Fibroblast of mammary gland (primary cell): ENCODE results near the gene EML1.

Experiments
- DNase-seq: peaks from one replicate; pipeline ENCODE4 v3.0.0-alpha.2; 2010; ENCODE audit warnings: low read depth
- H3K4me3 ChIP-seq: 2 replicates; pipeline ENCODE4 v1.5.1; 2011; ENCODE audit warnings: low read depth, mild to moderate bottlenecking, low read length, moderate library complexity; ENCODE audit not compliant: control insufficient read depth
- TF ChIP-seq, protein P1 (sequence below): conservative IDR thresholded peaks from 2 replicates; pipeline ENCODE4 v1.5.1; 2011; ENCODE audit warnings: low read depth, low read length, inconsistent platforms; ENCODE audit not compliant: control insufficient read depth, insufficient read depth

Gene EML1

DNA sequence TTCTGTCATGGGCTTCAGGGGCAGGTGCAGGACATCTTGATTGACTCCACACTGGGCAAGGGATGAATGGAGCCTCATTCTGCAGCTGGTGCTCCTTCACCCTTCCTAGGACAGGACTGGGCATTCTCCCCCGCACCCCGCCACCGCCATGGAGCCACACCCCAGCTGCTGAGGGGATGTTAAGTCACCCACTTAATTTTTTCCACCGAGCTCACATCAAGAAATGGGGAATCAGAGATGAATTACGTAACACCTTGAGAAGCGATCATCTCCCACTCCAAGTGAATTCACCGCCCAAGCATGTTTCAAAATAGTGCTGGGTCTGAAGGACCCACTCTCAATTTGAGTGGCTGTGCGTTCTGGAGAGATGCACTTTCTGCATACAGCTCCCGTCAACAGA is 94.2 kb downstream of the EML1 start:
- H3K4me3 ChIP-seq: no peak overlapping the region
- TF ChIP-seq, protein P1, sequence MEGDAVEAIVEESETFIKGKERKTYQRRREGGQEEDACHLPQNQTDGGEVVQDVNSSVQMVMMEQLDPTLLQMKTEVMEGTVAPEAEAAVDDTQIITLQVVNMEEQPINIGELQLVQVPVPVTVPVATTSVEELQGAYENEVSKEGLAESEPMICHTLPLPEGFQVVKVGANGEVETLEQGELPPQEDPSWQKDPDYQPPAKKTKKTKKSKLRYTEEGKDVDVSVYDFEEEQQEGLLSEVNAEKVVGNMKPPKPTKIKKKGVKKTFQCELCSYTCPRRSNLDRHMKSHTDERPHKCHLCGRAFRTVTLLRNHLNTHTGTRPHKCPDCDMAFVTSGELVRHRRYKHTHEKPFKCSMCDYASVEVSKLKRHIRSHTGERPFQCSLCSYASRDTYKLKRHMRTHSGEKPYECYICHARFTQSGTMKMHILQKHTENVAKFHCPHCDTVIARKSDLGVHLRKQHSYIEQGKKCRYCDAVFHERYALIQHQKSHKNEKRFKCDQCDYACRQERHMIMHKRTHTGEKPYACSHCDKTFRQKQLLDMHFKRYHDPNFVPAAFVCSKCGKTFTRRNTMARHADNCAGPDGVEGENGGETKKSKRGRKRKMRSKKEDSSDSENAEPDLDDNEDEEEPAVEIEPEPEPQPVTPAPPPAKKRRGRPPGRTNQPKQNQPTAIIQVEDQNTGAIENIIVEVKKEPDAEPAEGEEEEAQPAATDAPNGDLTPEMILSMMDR: no peak
- no peak for DNase-seq

DNA sequence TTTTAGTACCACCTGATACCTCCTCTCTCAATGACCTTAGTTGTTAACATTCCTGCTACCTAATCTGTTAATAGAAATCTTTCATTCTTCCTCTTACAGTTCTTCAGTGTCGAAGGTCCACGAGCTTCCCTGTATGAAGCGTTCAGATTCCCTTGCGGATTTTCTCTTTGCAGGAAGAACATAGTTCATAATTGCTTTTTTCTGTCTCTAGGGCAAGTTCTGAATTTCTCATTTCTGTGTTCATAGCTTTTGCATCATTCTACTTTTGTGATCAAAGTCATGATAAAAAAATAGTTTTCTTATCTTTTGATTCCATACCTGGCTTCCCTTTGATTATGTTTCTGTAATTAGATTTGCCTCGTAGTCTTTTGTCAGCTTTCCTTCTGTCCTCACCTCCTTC is 94.9 kb downstream of the EML1 start:
- H3K4me3 ChIP-seq: no peak overlapping the region
- no peak for DNase-seq
- TF ChIP-seq, protein P1: no peak

DNA sequence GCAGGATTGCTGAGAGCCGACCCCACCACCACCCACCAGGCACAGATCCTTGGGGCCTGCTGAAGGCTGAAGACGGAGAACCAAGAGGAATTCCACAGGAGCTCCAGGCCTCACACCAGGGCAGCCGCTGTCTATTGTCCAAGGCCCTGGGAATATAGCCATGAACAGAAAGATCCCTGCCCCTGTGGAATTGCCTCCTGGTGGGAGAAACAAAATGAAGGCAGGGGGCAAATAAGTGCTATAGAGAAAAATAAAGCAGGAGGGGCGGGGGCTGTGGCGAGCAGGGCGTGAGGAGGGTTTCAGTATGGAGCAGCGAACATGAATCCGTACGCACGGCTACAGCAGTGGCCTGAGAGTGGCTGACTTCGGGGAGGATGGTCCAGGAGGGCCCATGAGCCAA is 96.1 kb downstream of the EML1 start:
- no peak for DNase-seq
- TF ChIP-seq, protein P1: no peak

DNA sequence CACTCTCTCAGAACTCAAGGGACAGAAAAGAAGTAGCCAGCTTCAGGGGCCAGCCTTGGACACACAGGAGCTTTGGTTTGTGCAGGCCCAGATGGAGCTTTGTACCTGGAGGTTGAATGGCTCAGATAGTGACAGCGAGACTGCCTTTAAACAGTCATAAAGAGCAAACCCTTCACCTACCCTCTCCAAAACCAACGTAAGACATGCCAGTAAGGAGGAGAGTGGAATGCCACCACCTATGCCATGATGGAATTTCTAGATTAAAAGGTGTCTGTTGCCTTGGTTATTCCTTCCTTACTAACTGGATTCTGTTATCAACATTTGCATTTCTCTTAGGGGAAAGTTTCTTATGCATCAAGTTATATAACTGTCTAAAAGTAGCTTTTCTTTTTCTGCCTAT is 98.1 kb downstream of the EML1 start:
- no peak for DNase-seq
- H3K4me3 ChIP-seq: no peak overlapping the region
- TF ChIP-seq, protein P1: no peak

More for the DNA sequence above, 96.1 kb downstream of the EML1 start:
- no peak overlapping the region for H3K4me3 ChIP-seq

DNA sequence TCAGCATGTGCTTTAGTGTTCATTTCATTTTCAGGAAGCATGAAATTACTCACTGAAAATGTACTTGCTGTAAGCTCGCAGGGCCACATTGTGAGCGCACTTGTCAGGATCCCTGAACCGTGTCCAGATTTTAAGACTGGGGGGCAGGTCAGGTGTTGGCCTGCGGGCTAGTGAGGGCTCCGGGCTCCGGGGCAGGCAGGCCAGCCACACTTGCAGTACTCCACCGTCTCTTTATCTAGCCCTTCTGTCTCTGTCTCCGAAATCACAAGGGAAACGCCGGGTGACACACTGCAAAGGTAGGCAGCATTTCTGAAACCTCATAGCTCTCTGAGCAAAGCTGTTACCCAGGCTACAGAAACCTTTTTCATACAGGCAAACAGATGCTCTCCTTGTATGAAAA is 98.7 kb downstream of the EML1 start:
- DNase-seq: no peak
- no peak overlapping the region for H3K4me3 ChIP-seq
- TF ChIP-seq, protein P1: no peak

DNA sequence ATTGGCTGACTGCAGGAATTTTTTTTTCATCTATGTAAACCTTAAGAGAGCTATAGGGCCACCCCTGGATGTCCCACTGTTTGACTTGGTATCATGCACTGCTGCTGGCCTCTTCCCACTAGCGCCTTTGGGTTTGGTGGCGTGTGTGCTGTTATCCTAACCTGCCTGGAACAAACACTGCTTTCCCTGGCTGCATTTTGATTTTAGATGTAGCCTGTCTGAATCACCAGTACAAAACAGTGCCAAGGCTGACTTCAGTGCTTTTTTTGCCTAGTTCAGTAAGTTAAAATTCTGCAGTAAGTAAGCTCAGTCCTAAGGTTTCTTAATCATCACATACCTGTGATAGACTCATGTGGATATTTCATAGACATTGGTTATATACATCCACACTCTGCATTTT is 99.2 kb downstream of the EML1 start:
- H3K4me3 ChIP-seq: no peak overlapping the region
- peak; percentile 38 for DNase-seq
- TF ChIP-seq, protein P1: no peak

DNA sequence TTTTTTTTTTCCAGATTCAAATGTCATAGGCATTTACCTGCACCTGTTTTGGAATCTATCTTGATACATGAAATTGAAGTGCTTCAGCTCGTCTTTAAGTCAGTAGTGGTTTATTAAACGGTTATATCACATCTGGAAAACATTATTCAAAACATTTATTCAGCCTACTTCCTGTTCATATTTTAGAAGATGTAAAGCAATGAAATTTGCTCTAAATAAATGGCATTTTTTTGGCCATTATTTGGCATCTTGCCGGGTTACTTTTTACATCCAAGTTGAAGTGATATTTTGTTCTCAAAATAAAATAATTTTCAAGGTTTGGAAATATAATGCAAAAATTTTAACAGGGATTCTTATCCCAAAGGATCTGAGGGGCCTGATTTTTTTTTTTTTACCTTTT is 103.1 kb downstream of the EML1 start:
- no peak for DNase-seq
- no peak overlapping the region for H3K4me3 ChIP-seq
- TF ChIP-seq, protein P1: no peak
